Stimulated activated CD4-positive, alpha-beta T cell treated with anti-CD3 and anti-CD28 coated beads, Interleukin-1b, Interleukin-23, amount 100 ng/mL, for 48 hours (primary cell): Measurements from ENCODE around the gene KBTBD8.

Experiments
- DNase-seq: peaks from one replicate; pipeline ENCODE4 v3.0.0-alpha.2; 2020

Gene KBTBD8

DNA sequence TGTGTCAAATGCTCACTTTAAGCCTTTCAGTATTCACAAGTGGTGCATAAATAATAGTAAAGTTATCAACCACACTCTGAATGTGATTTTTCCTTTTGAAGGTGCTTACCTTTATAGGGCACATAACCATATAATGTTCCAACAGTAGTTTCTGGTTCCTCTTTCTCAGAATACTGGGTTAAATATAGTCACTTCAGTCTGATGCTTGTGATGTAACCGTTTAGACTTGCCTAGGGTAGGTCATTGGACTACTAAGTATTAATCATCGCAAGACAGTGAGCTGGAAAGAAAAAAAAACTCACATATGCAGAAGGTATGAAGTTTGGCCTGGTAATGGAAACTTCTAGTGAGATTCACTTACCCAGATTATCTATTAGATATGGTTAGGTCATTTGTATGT lies 1.9 kb downstream of the KBTBD8 start:
- no peak for DNase-seq

DNA sequence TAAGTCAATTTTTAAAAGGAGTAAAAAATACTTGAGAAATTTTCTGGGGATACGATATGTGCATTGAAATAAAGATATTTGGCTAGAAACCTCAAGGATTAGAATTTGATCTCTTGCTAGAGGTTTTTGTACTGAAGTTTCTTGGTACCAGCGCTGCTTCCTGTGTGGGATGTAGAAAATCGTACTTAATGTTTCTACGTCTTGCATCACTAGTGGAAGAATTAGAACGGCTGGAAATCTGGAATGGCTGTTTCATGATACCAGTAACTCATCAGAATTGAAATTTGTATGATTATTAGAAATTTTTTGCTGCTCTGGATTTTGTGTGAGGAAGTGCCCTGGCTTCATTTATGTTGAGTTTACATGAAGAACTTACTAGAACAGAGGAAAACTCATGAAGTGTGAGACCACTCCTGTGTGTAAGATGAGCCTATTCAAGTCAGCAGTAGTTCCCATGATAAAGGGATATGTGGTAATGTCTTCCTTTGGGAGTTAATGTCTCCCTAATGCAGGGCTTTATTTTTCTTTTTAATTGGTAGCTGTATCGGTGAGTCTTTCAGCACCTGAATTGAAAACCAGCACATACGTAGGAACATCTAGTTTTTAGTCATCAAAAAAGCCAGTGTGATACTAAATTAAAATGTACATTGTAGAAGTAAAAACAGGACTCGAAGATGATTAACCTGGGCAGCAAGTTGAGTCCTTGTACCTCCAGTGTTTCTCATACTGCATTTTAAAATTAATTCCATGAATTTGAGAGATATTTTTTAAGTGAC lies 3.2 kb downstream of the KBTBD8 start:
- DNase-seq: no peak

DNA sequence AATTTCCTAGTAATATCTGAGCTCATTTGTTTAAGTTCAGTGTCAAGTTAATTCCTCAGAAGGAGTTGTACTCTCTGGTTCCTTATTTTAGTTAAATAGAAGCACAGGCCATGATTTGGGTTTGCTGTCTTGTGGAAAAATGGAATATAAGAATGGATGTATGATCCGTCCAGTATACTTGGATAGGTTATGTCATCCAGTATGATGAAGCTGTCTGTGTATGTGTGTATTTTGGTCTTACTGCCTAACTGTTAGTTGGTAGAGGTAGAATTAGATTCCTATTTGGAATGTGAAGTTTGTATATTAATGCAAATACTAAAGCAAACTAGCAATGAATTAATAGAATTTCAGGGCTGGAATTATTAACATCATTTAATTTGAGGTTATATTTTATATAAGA lies 7.9 kb downstream of the KBTBD8 start:
- DNase-seq: no peak

- DNase-seq: no peak
Observed at GRCh38 chr3:67006460-67006859, 8.4 kb downstream of the KBTBD8 start.

DNA sequence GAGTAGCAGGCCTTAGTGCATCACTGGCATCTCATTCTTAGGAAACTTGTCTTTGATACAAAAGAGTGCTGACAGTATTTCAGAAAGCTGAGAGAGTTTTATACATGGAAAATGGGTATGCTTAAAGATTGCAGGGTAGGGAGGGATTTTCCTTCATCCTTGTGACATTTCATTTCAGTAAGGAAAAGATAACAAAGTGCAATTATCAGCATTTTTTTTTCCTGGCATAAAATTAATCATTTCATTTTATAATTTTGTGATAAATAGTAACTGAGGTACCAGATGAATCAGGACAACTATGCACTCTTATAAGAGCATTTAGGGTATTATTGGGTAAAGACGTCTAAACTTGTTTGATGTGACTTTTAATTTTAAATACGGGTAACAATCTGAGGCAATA lies 10.3 kb downstream of the KBTBD8 start:
- no peak for DNase-seq

DNA sequence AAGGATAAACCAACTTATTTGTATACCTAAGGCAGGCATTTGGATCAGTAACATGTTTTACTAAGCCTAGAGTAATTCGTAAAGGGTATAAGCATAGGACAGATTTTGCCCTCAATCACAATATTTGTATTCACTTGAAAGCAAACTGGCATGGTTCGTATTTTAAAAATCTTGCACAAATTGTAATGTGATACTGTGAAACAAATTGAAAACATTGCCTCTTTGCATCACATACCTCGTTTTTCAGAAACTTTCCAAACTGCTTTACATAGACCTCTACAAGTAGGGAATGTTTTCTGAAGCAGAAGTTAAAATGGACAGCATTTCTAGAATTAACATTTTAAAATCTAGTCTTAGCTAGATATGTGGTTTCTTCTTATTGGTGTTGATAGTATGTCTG lies 11.6 kb downstream of the KBTBD8 start:
- DNase-seq: no peak

DNA sequence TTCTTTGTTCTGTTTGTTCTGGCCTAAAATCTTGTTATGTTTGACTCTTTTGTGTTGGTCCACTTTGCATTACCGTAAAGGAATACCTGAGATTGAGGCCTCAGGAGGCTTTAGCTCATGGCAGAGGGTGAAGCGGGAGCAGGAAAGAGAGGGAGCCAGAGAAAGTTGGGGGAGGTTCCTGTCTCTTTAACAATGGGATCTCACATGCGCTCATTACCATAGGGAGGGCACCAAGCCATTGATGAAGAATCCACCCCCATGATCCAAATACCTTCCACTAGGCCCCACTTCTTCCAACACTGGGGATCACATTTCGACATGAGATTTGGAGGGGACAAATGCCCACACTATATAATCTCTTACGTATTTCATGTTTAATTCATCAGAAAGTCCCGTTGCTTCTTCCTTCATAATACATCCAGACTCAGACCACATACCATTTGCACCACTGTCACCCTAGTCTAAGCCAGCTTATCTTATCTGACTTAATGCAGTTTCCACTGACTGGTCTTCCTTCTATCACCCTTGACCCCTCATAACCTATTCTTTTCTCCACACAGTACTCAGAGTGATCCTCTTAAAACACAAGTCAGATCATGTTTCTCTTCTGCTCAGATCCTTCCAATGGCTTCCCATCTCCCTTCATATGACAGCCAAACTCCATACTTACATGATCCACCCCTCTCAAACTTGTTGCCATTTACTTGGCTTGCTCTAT lies 13.5 kb downstream of the KBTBD8 start:
- no peak for DNase-seq

DNA sequence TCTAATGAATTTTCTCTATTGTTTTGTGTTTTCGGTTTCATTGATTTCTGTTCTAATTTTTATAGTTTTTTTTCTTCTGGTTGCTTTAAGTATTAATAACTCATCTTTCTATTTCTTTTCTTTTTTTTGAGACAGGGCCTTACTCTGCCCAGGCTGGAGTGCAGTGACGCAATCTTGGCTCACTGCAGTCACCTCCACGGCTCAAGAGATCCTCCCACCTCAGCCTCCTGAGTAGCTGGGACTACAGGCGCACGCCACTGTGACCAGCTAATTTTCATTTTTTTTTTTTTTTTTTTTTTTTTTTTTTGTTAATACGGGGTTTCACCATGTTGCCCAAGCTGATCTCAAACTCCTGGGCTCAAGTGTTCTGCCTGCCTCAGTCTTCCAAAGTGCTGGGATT lies 14.5 kb downstream of the KBTBD8 start:
- no peak for DNase-seq

DNA sequence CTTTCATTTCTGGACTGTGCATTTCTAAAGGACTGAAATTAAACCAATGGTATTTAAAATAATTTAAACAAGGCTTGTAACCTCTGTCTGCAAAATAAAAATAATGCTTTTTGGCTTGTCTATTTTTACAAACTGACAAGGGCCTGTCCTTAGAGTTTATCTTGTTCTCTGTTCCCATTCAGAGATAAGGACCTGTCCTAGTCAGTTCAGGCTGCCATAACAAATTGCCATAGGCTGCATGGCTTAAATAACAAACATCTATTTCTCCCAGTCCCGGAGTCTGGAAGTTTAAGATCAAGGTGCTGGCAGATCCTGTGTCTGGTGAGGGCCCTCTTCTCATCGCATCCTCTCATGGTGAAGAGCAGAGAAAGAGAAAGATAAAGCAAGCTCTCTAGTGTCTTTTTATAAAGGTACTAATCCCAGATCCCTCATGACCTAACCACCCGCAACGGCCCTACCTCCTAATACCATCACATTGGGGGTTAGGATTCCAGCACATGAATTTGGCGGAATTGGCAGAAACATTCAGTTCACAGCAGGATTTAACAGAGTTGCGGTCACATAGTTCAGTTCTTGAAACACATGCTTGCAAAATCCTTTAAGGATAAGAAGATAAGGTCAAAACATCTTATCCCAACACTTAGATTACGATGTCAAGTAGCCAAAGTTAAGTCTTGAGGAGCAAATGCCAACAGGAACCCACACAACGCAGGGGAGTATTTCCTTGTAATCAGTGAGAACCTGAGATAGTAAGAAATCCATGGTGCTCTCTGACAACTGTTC lies 17.8 kb downstream of the KBTBD8 start:
- no peak for DNase-seq

DNA sequence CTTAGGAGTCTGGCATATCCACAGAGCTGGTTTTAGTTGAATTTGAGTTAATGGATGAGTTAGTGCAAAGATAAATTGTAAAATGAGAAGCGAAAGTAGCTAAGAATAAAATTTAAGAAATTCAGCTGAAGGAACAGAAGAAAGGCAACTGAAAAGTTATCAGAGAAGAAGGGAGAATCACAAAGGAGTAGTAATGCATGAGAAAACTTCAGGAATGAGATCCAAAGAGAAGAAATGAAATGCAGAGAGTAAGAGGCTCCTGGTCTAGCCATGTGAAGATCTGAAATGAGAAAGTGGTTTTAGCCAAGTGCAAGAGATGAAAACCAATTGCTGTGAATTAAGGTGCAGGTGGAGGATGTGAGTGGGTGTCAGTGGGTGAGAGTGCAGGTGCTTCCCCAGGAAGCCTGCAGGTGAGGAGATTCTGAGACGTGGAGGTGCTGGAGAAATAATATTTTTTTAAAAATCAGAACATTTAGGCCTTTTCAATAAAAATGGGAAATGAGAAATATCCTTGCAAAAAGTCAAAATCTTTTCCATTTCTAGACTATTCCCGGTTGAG lies 18.5 kb downstream of the KBTBD8 start:
- no peak for DNase-seq

DNA sequence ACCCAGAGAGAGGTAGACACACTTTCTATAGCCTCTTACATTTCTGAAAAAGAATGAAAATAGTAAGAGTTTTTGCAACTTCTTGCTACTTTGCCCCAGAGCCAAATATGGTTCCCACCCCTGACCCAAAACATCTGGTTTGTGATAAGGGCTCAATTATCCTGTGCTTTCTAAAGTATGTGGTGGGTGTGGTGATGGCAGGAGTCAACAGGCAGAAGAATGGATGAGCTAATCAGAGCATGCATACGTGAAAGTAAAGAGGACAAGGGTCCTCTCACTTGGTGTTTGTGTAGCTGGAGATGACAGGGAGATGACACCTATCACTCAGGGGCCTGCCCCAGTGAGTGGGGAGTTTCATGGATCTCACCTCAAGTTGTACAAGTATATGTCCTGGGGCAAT lies 19.1 kb downstream of the KBTBD8 start:
- DNase-seq: peak; percentile 14

DNA sequence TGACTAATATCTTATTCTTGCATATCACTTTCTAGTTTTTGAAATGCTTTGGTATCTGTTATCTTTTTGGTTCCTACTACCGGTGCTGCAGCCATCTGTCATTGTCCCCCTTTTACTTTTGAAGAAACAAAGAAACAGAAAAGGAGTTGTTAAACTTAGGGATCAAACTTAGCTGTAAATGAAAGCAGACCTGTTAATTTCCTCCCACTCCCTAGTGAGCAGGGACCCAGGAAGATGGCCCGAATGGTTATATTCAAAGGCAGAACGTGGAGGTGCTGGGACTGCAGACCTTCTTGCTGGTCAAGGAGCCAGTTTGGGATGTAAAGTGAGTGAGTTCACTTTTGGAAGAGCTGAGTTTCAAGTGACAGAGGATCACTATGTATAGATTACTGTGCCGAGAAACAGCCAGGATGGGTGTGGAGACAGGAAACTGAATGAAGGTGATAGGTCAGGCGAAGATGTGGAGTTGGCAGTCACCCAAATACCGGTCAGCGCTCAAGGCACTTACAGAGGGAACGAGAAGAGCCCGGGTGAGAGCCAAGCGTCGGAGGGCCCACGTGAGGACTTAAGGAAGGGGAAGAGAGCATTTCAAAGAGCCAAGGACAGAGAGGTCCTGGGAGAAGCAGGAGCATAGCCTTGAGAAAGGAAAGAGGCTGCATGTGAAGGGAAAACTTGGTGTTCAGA lies 20.1 kb downstream of the KBTBD8 start:
- DNase-seq: no peak

GRCh38 chr3:67018789-67019526 lies 20.9 kb downstream of the KBTBD8 start:
- no peak for DNase-seq

DNA sequence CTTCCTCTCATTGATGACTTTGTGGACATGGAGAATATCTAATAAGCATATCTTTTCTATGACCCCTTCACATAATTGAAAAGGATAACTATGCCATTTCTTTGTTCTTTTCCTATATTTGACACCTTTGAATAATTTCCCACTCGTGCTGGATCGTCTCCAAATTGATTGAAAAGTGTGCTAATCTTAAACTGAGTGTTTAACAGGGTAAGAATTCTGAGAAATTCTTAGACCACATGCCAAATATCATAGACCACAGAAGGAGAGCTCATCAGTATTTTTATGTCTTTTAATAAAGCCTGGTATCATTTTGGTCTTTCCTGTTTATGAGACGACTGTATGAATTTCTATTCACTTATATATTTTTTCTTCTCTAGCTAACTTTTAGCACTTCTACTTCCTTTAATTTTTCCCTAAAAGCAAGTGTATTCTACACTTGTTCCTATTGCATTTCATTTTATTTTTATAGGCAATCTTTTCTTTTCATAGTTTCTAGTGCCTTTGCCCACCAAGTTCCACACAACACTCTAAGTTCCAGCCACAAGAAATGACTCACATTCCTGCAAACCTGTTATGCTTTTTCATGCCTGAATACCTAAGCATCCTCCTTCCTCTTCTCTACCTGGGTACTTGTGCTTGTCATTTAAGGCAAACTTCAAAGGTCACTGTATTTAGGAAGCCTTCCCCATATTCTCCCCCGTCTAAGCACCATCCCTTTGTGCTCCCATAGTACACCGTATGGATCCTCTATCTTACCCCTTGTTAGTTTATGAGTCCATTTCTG lies 30.1 kb downstream of the KBTBD8 start:
- no peak for DNase-seq

DNA sequence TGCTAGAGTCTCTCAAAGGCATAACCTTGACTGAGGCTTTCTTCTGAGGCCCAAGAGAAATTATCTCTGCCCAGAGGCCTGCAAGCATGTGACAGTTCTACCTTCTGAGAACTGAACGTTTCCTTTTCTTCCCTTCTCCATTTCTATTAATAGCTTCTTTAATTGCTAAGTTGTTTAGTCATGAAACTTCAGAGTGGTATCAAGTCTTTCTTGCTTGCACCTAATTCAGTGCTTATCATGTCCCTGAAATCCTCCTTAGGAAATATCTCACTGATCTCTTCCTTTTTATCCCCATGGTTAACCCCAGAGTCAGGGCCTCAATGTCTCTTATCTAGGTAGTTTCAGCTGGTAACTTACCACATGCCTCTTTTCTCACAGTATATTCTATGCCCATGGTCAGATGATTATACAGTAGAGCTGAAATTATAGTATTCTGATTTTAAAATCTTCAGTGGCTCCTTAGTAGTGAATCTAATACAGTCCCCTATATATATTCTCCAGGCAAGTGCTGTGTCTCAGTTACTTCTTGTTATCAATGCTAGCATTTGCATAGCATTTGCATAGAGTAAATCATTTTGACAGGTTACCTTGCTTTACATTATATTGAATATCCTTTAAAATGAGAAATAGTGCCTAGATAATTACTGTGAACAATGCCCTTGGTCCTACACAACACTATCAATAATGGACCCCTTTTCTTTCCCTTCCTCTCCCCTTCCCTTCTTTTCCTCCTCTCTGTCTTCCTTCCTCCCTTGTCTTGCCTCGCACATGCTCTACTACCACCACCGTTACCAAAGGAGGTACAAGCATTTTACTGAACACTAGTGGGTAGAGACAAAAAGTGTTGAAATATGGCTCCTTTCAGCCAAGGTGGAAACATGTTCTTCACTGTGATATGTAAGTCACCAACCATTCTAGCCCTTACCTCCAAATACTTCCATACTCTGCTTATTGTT lies 33.0 kb downstream of the KBTBD8 start:
- no peak for DNase-seq

GRCh38 chr3:67031986-67032385 lies 33.9 kb downstream of the KBTBD8 start:
- DNase-seq: no peak

DNA sequence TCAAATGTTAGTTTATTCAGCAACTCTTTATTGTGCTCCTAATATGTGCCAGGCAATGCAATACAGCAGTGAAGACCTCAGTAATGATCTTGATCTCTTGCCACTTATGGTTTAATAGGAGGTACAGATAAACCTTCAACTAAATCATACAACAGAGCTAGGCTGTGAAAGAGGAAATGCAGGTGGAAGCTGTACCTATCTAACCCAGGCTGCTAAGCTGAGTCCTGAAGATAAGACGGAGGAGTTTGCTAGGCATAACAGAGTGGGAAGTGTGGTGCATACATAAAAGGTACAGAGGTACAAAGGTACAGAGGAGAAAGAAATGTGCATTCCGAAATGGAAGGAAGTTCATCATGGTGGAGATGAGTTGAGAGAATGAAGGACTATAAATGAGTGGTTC lies 35.0 kb downstream of the KBTBD8 start:
- DNase-seq: no peak

GRCh38 chr3:67034371-67034770 lies 36.3 kb downstream of the KBTBD8 start:
- no peak for DNase-seq

DNA sequence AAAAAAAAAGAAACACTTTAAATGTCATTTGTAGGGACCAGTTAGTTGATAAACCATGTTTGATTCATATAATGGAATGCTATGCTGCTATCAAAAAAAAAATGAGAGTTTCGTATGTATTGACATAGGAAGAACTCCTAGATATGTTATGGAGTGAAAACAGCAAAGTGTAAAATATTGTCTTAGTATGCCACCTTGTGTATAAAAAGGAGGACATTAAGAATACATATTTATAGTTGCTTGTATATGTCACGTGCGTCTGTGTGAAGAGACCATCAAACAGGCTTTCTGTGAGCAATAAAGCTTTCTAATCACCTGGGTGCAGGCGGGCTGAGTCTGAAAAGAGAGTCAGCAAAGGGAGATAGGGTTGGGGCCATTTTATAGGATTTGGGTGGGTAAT lies 39.5 kb downstream of the KBTBD8 start:
- no peak for DNase-seq

GRCh38 chr3:67044295-67044694 lies 46.2 kb downstream of the KBTBD8 start:
- no peak for DNase-seq
